ENCODE data around the gene DUOXA2.
A peak's percentile ranks its signal among the peaks of the same experiment; 100 is the strongest.

Gene DUOXA2

DNA sequence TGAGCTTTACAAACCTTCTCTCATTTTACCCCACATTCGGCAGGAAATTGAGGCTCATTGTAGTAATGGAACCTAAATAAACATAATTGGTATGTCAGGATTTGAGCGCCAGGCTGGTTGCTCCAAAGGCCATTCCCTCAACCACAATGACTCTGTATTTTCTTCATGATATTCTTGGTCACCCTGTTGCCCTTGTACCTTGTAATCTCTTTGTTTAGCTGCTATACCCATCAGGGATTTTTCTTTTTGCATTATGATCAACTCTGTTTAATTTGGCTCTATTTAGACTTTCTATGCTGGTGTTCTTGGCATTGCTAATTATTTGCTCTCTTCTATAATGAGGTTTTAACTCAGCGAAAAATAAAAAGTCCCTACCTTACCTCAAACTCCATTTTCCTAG is 30.0 kb upstream of the DUOXA2 start:
- no peak overlapping the region for H3K4me3 ChIP-seq (replicated peaks in 1 of 2; ENCODE audit: low read depth in 2 of 2, low read length in 2 of 2)
- TF ChIP-seq, protein P1, sequence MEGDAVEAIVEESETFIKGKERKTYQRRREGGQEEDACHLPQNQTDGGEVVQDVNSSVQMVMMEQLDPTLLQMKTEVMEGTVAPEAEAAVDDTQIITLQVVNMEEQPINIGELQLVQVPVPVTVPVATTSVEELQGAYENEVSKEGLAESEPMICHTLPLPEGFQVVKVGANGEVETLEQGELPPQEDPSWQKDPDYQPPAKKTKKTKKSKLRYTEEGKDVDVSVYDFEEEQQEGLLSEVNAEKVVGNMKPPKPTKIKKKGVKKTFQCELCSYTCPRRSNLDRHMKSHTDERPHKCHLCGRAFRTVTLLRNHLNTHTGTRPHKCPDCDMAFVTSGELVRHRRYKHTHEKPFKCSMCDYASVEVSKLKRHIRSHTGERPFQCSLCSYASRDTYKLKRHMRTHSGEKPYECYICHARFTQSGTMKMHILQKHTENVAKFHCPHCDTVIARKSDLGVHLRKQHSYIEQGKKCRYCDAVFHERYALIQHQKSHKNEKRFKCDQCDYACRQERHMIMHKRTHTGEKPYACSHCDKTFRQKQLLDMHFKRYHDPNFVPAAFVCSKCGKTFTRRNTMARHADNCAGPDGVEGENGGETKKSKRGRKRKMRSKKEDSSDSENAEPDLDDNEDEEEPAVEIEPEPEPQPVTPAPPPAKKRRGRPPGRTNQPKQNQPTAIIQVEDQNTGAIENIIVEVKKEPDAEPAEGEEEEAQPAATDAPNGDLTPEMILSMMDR (IDR thresholded peaks at IDR 0.05; ENCODE audit: low read depth, low read length): no peak
- DNase-seq (ENCODE audit: low read depth in 2 of 2): no peak

DNA sequence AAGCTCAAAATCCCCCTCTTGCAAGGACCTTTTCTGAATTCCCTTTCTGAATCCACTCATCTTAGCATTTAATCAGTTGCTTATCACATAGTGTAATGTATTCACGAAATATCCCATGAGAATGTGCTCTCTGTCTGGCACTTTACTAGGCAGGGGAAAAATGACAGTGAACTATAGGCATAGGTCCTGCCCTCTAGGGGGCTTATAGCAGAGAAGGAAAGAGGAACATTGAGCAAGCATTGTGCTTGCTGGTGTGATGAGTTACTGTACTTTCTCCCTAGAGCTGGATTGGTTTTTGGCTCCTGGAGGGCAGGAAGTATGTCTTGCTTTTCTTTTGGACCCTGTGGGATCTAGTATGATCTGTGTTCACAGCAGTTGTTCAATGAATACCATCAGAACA is 26.6 kb upstream of the DUOXA2 start:
- no peak for DNase-seq (ENCODE audit: low read depth in 2 of 2)
- no peak overlapping the region for H3K4me3 ChIP-seq (replicated peaks in 1 of 2; ENCODE audit: low read depth in 2 of 2, low read length in 2 of 2)
- TF ChIP-seq, protein P1 (IDR thresholded peaks at IDR 0.05; ENCODE audit: low read depth, low read length): no peak

DNA sequence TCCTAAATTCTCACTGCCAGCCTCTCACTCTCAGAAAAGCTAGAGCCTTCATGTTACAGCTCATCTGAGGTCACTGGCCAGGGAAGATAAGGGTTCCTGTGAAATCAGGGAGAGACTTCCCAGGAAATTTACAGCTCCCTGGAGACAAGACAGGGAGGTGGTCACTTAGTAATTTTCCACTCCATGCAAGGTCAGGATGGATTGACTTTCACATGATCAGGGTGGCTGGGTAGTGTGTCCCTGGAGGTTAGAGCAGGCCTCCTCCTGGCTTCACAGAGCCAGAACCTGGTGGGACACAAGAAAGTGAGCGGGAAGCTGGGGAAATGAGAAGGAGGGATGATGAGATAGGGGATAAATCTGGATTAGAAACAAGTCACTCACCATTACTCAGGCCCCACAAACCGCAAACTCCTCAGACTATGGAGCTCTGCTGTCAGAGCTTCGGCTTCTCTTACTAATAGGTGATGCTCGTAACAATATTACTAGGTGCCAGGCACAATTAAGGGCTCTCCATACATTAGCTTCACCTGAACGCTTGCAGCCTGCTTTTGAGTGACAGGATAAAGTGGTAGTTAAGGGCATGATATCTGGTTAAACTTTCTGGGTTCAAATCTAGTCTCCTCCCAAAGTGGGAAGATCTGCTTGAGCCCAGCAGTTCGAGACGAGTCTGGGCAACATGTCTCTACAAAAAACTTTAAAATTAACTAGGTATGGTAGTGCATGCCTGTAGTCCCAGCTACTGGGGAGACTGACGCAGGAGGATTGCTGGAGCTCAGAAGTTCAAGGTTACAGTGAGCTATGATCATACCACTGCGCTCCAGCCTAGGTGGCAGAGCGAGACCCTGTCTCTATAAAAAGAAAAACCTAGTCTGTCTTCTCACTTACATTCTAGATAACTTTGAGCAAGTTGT is 25.1 kb upstream of the DUOXA2 start:
- TF ChIP-seq, protein P1 (IDR thresholded peaks at IDR 0.05; ENCODE audit: low read depth, low read length): no peak
- DNase-seq (ENCODE audit: low read depth in 2 of 2): peak in 1 of 2 donors; percentile 13
- no peak overlapping the region for H3K4me3 ChIP-seq (replicated peaks in 1 of 2; ENCODE audit: low read depth in 2 of 2, low read length in 2 of 2)

DNA sequence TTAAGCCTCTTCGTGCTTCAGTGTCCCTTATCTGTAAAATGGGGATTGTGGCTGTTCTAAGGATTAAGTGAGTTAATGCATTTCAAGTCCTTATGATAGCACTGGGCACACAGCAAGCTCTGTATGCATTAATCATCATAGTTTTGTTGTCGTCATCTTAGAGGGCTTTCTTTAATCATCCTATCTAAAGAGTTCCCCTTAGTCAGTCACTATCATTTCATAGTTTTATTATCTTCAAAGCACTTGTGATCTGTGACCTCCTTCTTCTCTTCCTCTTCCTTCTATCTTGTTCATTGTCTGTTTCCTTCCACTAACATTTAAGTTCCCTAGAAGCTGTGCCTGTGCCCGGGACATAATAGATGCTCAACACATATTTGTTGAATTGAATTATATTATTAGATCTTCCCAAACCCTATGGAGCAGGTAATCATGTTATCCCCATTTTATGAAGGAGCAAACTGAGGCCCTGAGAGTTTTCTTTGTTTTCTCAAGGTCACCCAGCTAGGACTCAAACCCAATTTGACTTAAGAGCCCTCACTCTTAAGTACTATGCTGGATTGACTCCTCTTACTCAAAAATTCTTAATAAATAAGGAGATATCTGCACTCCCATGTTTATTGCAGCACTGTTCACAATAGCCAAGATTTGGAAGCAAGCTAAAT is 24.3 kb upstream of the DUOXA2 start:
- H3K4me3 ChIP-seq (replicated peaks in 1 of 2; ENCODE audit: low read depth in 2 of 2, low read length in 2 of 2): no peak overlapping the region
- TF ChIP-seq, protein P1 (IDR thresholded peaks at IDR 0.05; ENCODE audit: low read depth, low read length): no peak
- DNase-seq (ENCODE audit: low read depth in 2 of 2): no peak

DNA sequence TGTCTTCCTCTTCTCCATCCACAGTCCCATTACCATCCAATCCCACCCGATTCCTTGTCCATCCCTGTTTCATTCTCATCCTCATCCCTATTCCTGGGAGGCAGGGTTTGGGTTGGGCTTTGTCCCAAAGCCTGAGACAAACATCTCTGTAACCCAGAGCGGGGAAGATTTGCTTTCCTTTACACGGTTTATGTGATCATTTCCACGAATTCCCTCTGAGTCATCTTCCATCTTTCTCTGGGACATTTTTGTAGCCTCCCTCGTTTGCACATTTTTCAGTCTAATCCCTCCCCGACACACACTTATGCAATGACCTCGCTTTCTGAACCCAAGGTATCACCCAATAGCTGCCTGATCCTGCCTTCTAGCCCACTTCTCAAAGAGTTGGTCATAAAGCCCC is 23.0 kb upstream of the DUOXA2 start:
- TF ChIP-seq, protein P1 (IDR thresholded peaks at IDR 0.05; ENCODE audit: low read depth, low read length): no peak

DNA sequence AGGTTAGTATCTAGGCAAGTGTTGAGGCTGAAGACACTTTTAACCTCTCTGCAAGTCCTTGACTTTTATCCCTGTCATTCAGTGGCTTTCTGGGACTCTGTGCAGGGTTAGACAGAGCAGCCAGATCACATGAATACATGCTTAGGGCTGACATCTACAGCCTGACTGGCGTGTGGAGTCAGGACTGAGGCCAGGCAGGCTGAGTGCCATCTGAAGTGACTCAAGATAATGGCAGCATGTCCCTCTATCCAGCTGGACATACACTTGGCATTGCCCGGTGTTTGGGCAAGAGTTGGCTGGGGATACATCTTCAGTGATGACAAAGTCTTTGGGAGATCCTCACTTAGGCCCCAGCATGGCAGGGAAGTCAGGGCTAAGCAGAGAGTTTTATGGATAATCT is 22.6 kb upstream of the DUOXA2 start:
- TF ChIP-seq, protein P1 (IDR thresholded peaks at IDR 0.05; ENCODE audit: low read depth, low read length): no peak
- DNase-seq (ENCODE audit: low read depth in 2 of 2): no peak

More for the DNA sequence above, 23.0 kb upstream of the DUOXA2 start:
- DNase-seq (ENCODE audit: low read depth in 2 of 2): peak; percentile 39 to 59
- H3K4me3 ChIP-seq (replicated peaks in 1 of 2; ENCODE audit: low read depth in 2 of 2, low read length in 2 of 2): no peak overlapping the region

More for the DNA sequence above, 22.6 kb upstream of the DUOXA2 start:
- H3K4me3 ChIP-seq (replicated peaks in 1 of 2; ENCODE audit: low read depth in 2 of 2, low read length in 2 of 2): no peak overlapping the region

All from cardiac fibroblast (primary cell).